Stomach smooth muscle (tissue), 2 donors: ENCODE measurements around the gene CTSD.

Experiments used
- H3K27ac ChIP-seq: one replicate; pipeline ENCODE4 v1.7.0; 2013; ENCODE audit warnings: mild to moderate bottlenecking, low read length, inconsistent platforms
- H3K27me3 ChIP-seq, 2 donors: one replicate each; pipeline ENCODE4 v1.7.0; 2013; ENCODE audit warnings: low read length in 2 of 2; ENCODE audit not compliant: insufficient read depth in 2 of 2, control insufficient read depth in 1 of 2
- H3K36me3 ChIP-seq, 2 donors: one replicate each; pipeline ENCODE4 v1.7.0; 2013; ENCODE audit warnings: low read length in 2 of 2; ENCODE audit not compliant: control insufficient read depth in 2 of 2, insufficient read depth in 2 of 2
- H3K4me1 ChIP-seq: one replicate; pipeline ENCODE4 v1.7.0; 2013; ENCODE audit warnings: low read length; ENCODE audit not compliant: control insufficient read depth, insufficient read depth
- H3K4me3 ChIP-seq, 2 donors: one replicate each; pipeline ENCODE4 v1.7.0; 2013; ENCODE audit warnings: low read length in 2 of 2
- H3K9ac ChIP-seq, 2 donors: one replicate each; pipeline ENCODE4 v1.7.0; 2013; ENCODE audit warnings: low read length in 2 of 2, mild to moderate bottlenecking in 1 of 2
- H3K9me3 ChIP-seq, 2 donors: one replicate each; pipeline ENCODE4 v1.7.0; 2013; ENCODE audit warnings: low read length in 2 of 2; ENCODE audit not compliant: control insufficient read depth in 2 of 2
- donor health status: healthy.
- donor health status: Pancreatic carcinoma.

The CTSD gene

GRCh38 chr11:1717745-1718144 is 46.0 kb downstream of the CTSD start:
- H3K36me3 ChIP-seq: no peaks in the 10 kb centered on the region
- H3K9ac ChIP-seq: no peak overlapping the region
- H3K4me1 ChIP-seq: no peaks in the 10 kb centered on the region
- H3K27me3 ChIP-seq: peaks cover 2 to 8% of the 10 kb centered on the region in 2 donors
- H3K27ac ChIP-seq: no peak overlapping the region
- H3K4me3 ChIP-seq: no peak overlapping the region
- no peaks in the 10 kb centered on the region for H3K9me3 ChIP-seq

- H3K4me1 ChIP-seq: no peaks in the 10 kb centered on the region
Observed at GRCh38 chr11:1714908-1715885, 48.5 kb downstream of the CTSD start.

GRCh38 chr11:1708716-1709115 is 55.0 kb downstream of the CTSD start:
- H3K27me3 ChIP-seq: peaks cover 0 to 6% of the 10 kb centered on the region in 2 donors
- H3K27ac ChIP-seq: no peak overlapping the region
- no peaks in the 10 kb centered on the region for H3K4me1 ChIP-seq
- no peak overlapping the region for H3K9ac ChIP-seq
- H3K4me3 ChIP-seq: no peak overlapping the region
- H3K9me3 ChIP-seq: no peaks in the 10 kb centered on the region
- H3K36me3 ChIP-seq: no peaks in the 10 kb centered on the region

More at GRCh38 chr11:1714908-1715885, 48.5 kb downstream of the CTSD start:
- H3K36me3 ChIP-seq: no peaks in the 10 kb centered on the region
- no peak overlapping the region for H3K27ac ChIP-seq
- no peaks in the 10 kb centered on the region for H3K9me3 ChIP-seq
- H3K27me3 ChIP-seq: peaks cover 2 to 8% of the 10 kb centered on the region in 2 donors
- no peak overlapping the region for H3K4me3 ChIP-seq
- no peak overlapping the region for H3K9ac ChIP-seq

GRCh38 chr11:1707751-1708150 is 56.0 kb downstream of the CTSD start:
- Histone ChIP-seq H3K9me3 (no peaks in the 10 kb centered on the region), H3K27me3 (peaks cover 0 to 6% of the 10 kb centered on the region in 2 donors), H3K4me3 (no peak overlapping the region), H3K4me1 (no peaks in the 10 kb centered on the region), H3K36me3 (no peaks in the 10 kb centered on the region), H3K27ac (no peak overlapping the region), H3K9ac (no peak overlapping the region)

- Histone ChIP-seq H3K36me3 (no peaks in the 10 kb centered on the region), H3K9ac (no peak overlapping the region), H3K27ac (no peak overlapping the region), H3K4me1 (no peaks in the 10 kb centered on the region), H3K4me3 (no peak overlapping the region), H3K27me3 (peaks cover 0 to 6% of the 10 kb centered on the region in 2 donors), H3K9me3 (no peaks in the 10 kb centered on the region)
Observed at GRCh38 chr11:1706634-1707400, 56.9 kb downstream of the CTSD start.

- H3K9me3 ChIP-seq: no peaks in the 10 kb centered on the region
- H3K9ac ChIP-seq: no peak overlapping the region
- H3K27ac ChIP-seq: no peak overlapping the region
- no peaks in the 10 kb centered on the region for H3K36me3 ChIP-seq
- H3K4me1 ChIP-seq: no peaks in the 10 kb centered on the region
- H3K27me3 ChIP-seq: peaks cover under 1 to 9% of the 10 kb centered on the region in 2 donors
- H3K4me3 ChIP-seq: no peak overlapping the region
Observed at GRCh38 chr11:1705126-1706052, 58.3 kb downstream of the CTSD start.

GRCh38 chr11:1703146-1703545 is 60.6 kb downstream of the CTSD start:
- Histone ChIP-seq H3K36me3 (no peaks in the 10 kb centered on the region), H3K4me3 (no peak overlapping the region), H3K27me3 (peaks cover 9 to 12% of the 10 kb centered on the region in 2 donors), H3K9me3 (no peaks in the 10 kb centered on the region), H3K27ac (no peak overlapping the region), H3K4me1 (no peaks in the 10 kb centered on the region), H3K9ac (no peak overlapping the region)
